H1 (cell line): ENCODE measurements around the gene CDH6. TPM values are rescaled to one million over a fixed set of nuclear protein-coding genes. Genes with fewer than 3 reads are reported as not detected.
A peak's percentile ranks its signal among the peaks of the same experiment; 100 is the strongest.

Experiments used
- RAD21 ChIP-seq, 2 experiments: IDR thresholded peaks in 1 of 2; conservative IDR thresholded peaks in 1 of 2; 2 replicates each; pipeline ENCODE4 v1.6.1; 2011; ENCODE audit warnings: low read depth in 2 of 2, low read length in 2 of 2, improper control_type of control experiment in 1 of 2, inconsistent platforms in 1 of 2, mild to moderate bottlenecking in 1 of 2, moderate library complexity in 1 of 2
- TBP ChIP-seq: IDR thresholded peaks from 2 replicates; pipeline ENCODE4 v1.6.1; 2011; ENCODE audit warnings: low read depth, low read length, improper control_type of control experiment
- polyA plus RNA-seq, 7 experiments: library from polyadenylated mRNA; depleted of rRNA in 3 of 7; stranded (reverse) in 5 of 7; unstranded in 2 of 7; fragments of >200 nt in 5 of 7; fragments of 200-250 nt in 2 of 7; gene quantifications; 1 replicate in 5 of 7; 2 replicates in 1 of 7; 4 replicates in 1 of 7; pipeline versions ENCODE4 v1.2.1 to v1.2.3, GENCODE V29; 2011 to 2013; ENCODE audit warnings: missing spikeins in 2 of 7, mixed read lengths in 2 of 7
- total RNA-seq: library from RNA; stranded (reverse); fragmentation: NEBNext Ultra II Directional; extraction: Animal tissue kit (Norgen Biotek cat#: 25700); gene quantifications from 2 replicates; pipeline ENCODE4 v1.2.1, GENCODE V29; 2021
- TF ChIP-seq, protein P1 (sequence below), 3 experiments: IDR thresholded peaks; 1 replicate in 2 of 3; 2 replicates in 1 of 3; pipeline versions ENCODE4 v1.5.1 to v1.6.1; 2011; ENCODE audit warnings: low read length in 3 of 3, mild to moderate bottlenecking in 3 of 3, inconsistent platforms in 2 of 3, low read depth in 1 of 3, moderate library complexity in 1 of 3; ENCODE audit not compliant: insufficient read depth in 1 of 3; ENCODE audit errors: control extremely low read depth in 1 of 3

The CDH6 gene
- total and polyA plus RNA-seq, 2 of the 8 experiments (the other 6 are each of a cell fraction or from before 2014, with no cell fraction given) = 1.4 to 1.9 TPM

DNA sequence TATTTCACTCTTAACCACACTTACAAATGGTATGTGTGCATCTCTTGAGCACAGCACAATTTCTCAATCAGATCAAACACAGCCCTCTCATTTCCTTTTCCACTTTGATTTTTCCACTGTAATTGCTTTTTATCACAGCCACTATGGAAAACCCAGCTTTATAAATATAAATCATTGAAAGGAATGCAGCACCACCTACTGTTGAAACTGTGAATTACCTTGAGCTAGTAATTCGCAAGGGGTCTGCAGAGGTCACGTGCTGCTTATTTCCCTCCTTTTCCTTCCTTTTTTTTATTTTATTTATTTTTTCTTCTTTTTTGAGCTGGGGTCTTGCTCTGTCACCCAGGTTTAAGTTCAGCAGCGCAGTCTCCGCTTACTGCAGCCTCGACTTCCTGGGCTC, 76.9 kb downstream of the CDH6 start (continued):
- TF ChIP-seq, protein P1, sequence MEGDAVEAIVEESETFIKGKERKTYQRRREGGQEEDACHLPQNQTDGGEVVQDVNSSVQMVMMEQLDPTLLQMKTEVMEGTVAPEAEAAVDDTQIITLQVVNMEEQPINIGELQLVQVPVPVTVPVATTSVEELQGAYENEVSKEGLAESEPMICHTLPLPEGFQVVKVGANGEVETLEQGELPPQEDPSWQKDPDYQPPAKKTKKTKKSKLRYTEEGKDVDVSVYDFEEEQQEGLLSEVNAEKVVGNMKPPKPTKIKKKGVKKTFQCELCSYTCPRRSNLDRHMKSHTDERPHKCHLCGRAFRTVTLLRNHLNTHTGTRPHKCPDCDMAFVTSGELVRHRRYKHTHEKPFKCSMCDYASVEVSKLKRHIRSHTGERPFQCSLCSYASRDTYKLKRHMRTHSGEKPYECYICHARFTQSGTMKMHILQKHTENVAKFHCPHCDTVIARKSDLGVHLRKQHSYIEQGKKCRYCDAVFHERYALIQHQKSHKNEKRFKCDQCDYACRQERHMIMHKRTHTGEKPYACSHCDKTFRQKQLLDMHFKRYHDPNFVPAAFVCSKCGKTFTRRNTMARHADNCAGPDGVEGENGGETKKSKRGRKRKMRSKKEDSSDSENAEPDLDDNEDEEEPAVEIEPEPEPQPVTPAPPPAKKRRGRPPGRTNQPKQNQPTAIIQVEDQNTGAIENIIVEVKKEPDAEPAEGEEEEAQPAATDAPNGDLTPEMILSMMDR (IDR thresholded peaks at IDR 0.05; ENCODE audit: control extremely low read depth in 1 of 3, insufficient read depth in 1 of 3, low read depth in 1 of 3, low read length in 3 of 3) = peak in 2 of 3 experiments; percentile 48 to 67; a peak in 2 of 4 replicates
- TF ChIP-seq RAD21 (IDR thresholded peaks at IDR 0.05 in 1 of 2, conservative IDR thresholded peaks at IDR 0.05 in 1 of 2; ENCODE audit: low read depth in 2 of 2, low read length in 2 of 2) = peak; percentile 74 to 76
- no peak for TF ChIP-seq TBP
